IMR-90 (cell line): ENCODE data around the gene STOM. TPM values are rescaled to one million over a fixed set of nuclear protein-coding genes. Genes with fewer than 3 reads are reported as not detected.

ENCODE experiments used
- ATAC-seq: fragments of 200-7000 bp; cut with Tn5 transposase; 2 replicates; pipeline ENCODE4 v1.9.1; 2020; ENCODE audit warnings: low read depth, mild to moderate bottlenecking, moderate library complexity
- BruUV-seq: library from RNA; stranded (reverse); fragments of 400-500 nt; replicated peaks from 2 replicates; lab custom pipeline; 2021; lab: Mats Ljungman, UMichigan
- CTCF ChIA-PET: fragments of 300-600 bp; formaldehyde crosslinking; extraction: SDS; loops from one replicate; lab custom pipeline; 2021; ENCODE audit warnings: antibody characterized with exemption; lab: Yijun Ruan, JAX
- POLR2A ChIA-PET: fragments of 300-600 bp; sonication (Branson Sonifier 250); formaldehyde crosslinking; loops from one replicate; lab custom pipeline; 2022; ENCODE audit warnings: antibody characterized with exemption; ENCODE audit not compliant: unreplicated experiment; lab: Charles Lee
- DNase-seq: peaks from one replicate; pipeline ENCODE4 v3.0.0; 2013
- H2AFZ ChIP-seq: replicated peaks from 2 replicates; pipeline ENCODE3; 2013; ENCODE audit warnings: low read length, mild to moderate bottlenecking; ENCODE audit not compliant: poor library complexity
- H2AK5ac ChIP-seq: 2 replicates; pipeline ENCODE4 v1.6.1; 2013; ENCODE audit warnings: low read depth, low read length, inconsistent platforms
- H2AK9ac ChIP-seq: replicated peaks from 2 replicates; pipeline ENCODE3; 2013; ENCODE audit warnings: mild to moderate bottlenecking, low read depth, low read length, moderate library complexity; ENCODE audit not compliant: poor library complexity
- H2BK120ac ChIP-seq: 2 replicates; pipeline ENCODE4 v1.6.1; 2013; ENCODE audit warnings: low read depth, low read length, inconsistent platforms
- H2BK15ac ChIP-seq: 3 replicates; pipeline ENCODE4 v1.6.1; 2013; ENCODE audit warnings: low read depth, low read length, inconsistent platforms
- H2BK20ac ChIP-seq: 2 replicates; pipeline ENCODE4 v1.6.1; 2013; ENCODE audit warnings: low read depth, mild to moderate bottlenecking, inconsistent platforms, low read length, moderate library complexity
- H2BK5ac ChIP-seq: 2 replicates; pipeline ENCODE4 v1.6.1; 2013; ENCODE audit warnings: mild to moderate bottlenecking, low read depth, low read length, inconsistent platforms; ENCODE audit not compliant: poor library complexity, severe bottlenecking
- H3K14ac ChIP-seq: replicated peaks from 2 replicates; pipeline ENCODE4 v1.6.1; 2013; ENCODE audit warnings: low read depth, low read length, inconsistent platforms
- H3K18ac ChIP-seq: 2 replicates; pipeline ENCODE4 v1.6.1; 2013; ENCODE audit warnings: low read depth, low read length, control low read depth
- H3K23ac ChIP-seq: 2 replicates; pipeline ENCODE4 v1.6.1; 2013; ENCODE audit warnings: low read depth, low read length, inconsistent platforms
- H3K27ac ChIP-seq: 2 replicates; pipeline ENCODE4 v1.5.1; 2013; ENCODE audit warnings: mild to moderate bottlenecking, control low read depth, low read length; ENCODE audit not compliant: insufficient read depth
- H3K27me3 ChIP-seq: 2 replicates; pipeline ENCODE4 v1.6.1; 2013; ENCODE audit warnings: low read length; ENCODE audit not compliant: control insufficient read depth, insufficient read depth
- H3K36me3 ChIP-seq: 2 replicates; pipeline ENCODE4 v1.6.1; 2013; ENCODE audit warnings: low read length, mixed read lengths; ENCODE audit not compliant: control insufficient read depth, insufficient read depth
- H3K4ac ChIP-seq: 2 replicates; pipeline ENCODE4 v1.6.1; 2013; ENCODE audit warnings: low read depth, low read length, inconsistent platforms
- H3K4me1 ChIP-seq: 2 replicates; pipeline ENCODE4 v1.6.1; 2013; ENCODE audit warnings: low read length, mixed read lengths; ENCODE audit not compliant: control insufficient read depth, insufficient read depth
- H3K4me2 ChIP-seq: 2 replicates; pipeline ENCODE4 v1.6.1; 2013; ENCODE audit warnings: low read depth, mild to moderate bottlenecking, control low read depth, low read length, moderate library complexity
- H3K4me3 ChIP-seq: 2 replicates; pipeline ENCODE4 v1.5.1; 2013; ENCODE audit warnings: low read depth, mild to moderate bottlenecking, control low read depth, low read length, moderate library complexity; ENCODE audit not compliant: insufficient read depth
- H3K56ac ChIP-seq: 2 replicates; pipeline ENCODE4 v1.6.1; 2013; ENCODE audit warnings: low read length, inconsistent platforms; ENCODE audit not compliant: insufficient read depth; ENCODE audit errors: extremely low read depth
- H3K79me1 ChIP-seq, 2 experiments: 2 replicates each; pipeline ENCODE4 v1.6.1; 2013; ENCODE audit warnings: low read length in 2 of 2, inconsistent platforms in 1 of 2, low read depth in 1 of 2
- H3K9ac ChIP-seq: 2 replicates; pipeline ENCODE4 v1.6.1; 2013; ENCODE audit warnings: low read depth, low read length, control low read depth
- H3K9me1 ChIP-seq: 2 replicates; pipeline ENCODE4 v1.6.1; 2013; ENCODE audit warnings: low read length, inconsistent platforms; ENCODE audit not compliant: insufficient read depth
- H3K9me3 ChIP-seq: 2 replicates; pipeline ENCODE4 v1.6.1; 2013; ENCODE audit warnings: low read length; ENCODE audit not compliant: control insufficient read depth, insufficient read depth
- H4K20me1 ChIP-seq: 2 replicates; pipeline ENCODE4 v1.6.1; 2013; ENCODE audit warnings: low read length, inconsistent platforms; ENCODE audit not compliant: insufficient read depth
- H4K5ac ChIP-seq: 2 replicates; pipeline ENCODE4 v1.6.1; 2013; ENCODE audit warnings: mild to moderate bottlenecking, low read depth, low read length, control low read depth
- H4K8ac ChIP-seq, 2 experiments: 2 replicates each; pipeline ENCODE4 v1.6.1; 2013; ENCODE audit warnings: low read depth in 2 of 2, low read length in 2 of 2, control low read depth in 1 of 2, inconsistent platforms in 1 of 2
- H4K91ac ChIP-seq: 2 replicates; pipeline ENCODE4 v1.6.1; 2013; ENCODE audit warnings: low read depth, low read length, inconsistent platforms; ENCODE audit not compliant: insufficient read depth
- BHLHE40 ChIP-seq: fragments of 150-350 bp; IDR thresholded peaks from 2 replicates; pipeline ENCODE4 v1.6.1; 2016; ENCODE audit warnings: mild to moderate bottlenecking, low read depth, low read length
- CEBPB ChIP-seq: IDR thresholded peaks from 2 replicates; pipeline ENCODE4 v1.6.1; 2012; ENCODE audit warnings: low read depth, low read length, improper control_type of control experiment
- CHD1 ChIP-seq: IDR thresholded peaks from 2 replicates; pipeline ENCODE4 v1.6.1; 2012; ENCODE audit warnings: low read depth, low read length, improper control_type of control experiment
- FOS ChIP-seq: fragments of 150-350 bp; IDR thresholded peaks from 2 replicates; pipeline ENCODE4 v1.6.1; 2016; ENCODE audit warnings: low read depth, low read length
- MAFK ChIP-seq: IDR thresholded peaks from 2 replicates; pipeline ENCODE4 v1.6.1; 2012; ENCODE audit warnings: low read depth, low read length, improper control_type of control experiment
- MAZ ChIP-seq: IDR thresholded peaks from 2 replicates; pipeline ENCODE4 v1.6.1; 2012; ENCODE audit warnings: low read depth, mild to moderate bottlenecking, low read length, improper control_type of control experiment, moderate library complexity, borderline replicate concordance
- MXI1 ChIP-seq: IDR thresholded peaks from 2 replicates; pipeline ENCODE4 v1.6.1; 2012; ENCODE audit warnings: low read depth, mild to moderate bottlenecking, low read length, moderate library complexity, borderline replicate concordance
- NFE2L2 ChIP-seq: fragments of 150-350 bp; IDR thresholded peaks from 2 replicates; pipeline ENCODE4 v1.6.1; 2016; ENCODE audit warnings: low read depth, mild to moderate bottlenecking, low read length
- POLR2A ChIP-seq: IDR thresholded peaks from 2 replicates; pipeline ENCODE4 v1.6.1; 2012; ENCODE audit warnings: mild to moderate bottlenecking, low read depth, low read length
- RAD21 ChIP-seq: IDR thresholded peaks from 2 replicates; pipeline ENCODE4 v1.6.1; 2012; ENCODE audit warnings: low read length, improper control_type of control experiment
- RCOR1 ChIP-seq: IDR thresholded peaks from 2 replicates; pipeline ENCODE4 v1.6.1; 2012; ENCODE audit warnings: mild to moderate bottlenecking, low read length, improper control_type of control experiment; ENCODE audit not compliant: insufficient replicate concordance
- RFX5 ChIP-seq: IDR thresholded peaks from 2 replicates; pipeline ENCODE4 v1.8.0; 2012; ENCODE audit warnings: low read depth, mild to moderate bottlenecking, low read length, moderate library complexity
- SMC3 ChIP-seq: fragments of 150-350 bp; IDR thresholded peaks from 2 replicates; pipeline ENCODE4 v1.6.1; 2016; ENCODE audit warnings: low read depth, mild to moderate bottlenecking, antibody characterized with exemption, low read length, moderate library complexity
- WGBS, 2 experiments: methylation state at CpG; one replicate each; pipeline versions ENCODE4 v1.1.5 to v1.1.7; 2013; ENCODE audit warnings: missing lambda C conversion rate in 2 of 2; ENCODE audit not compliant: insufficient read length in 1 of 2; ENCODE audit errors: extremely low coverage in 2 of 2; 5-methylcytosine and 5-hydroxymethylcytosine counted together
- dilution Hi-C: fragments of 300-500 bp; cut with HindIII; formaldehyde crosslinking; loops from one replicate; pipeline ENCODE4 v1.14.3; 2018; ENCODE audit warnings: low sequenced_read_pairs; ENCODE audit not compliant: unreplicated experiment
- in situ Hi-C: fragments of 300-500 bp; cut with MboI; formaldehyde crosslinking; loops from 3 replicates; pipeline ENCODE4 v1.14.3; 2019; ENCODE audit warnings: low sequenced_read_pairs, inconsistent platforms, mixed read lengths
- intact Hi-C: fragments of 100-400 bp; cut with micrococcal nuclease; formaldehyde crosslinking; loops from 2 replicates; pipeline ENCODE4 v1.10.0; 2022
- polyA plus RNA-seq, 3 experiments: library from polyadenylated mRNA; depleted of rRNA; stranded (reverse); fragments of >200 nt; gene quantifications; 2 replicates each; pipeline ENCODE4 v1.2.3, GENCODE V29; 2012; ENCODE audit warnings: low replicate concordance in 1 of 3
- total RNA-seq: library from RNA; depleted of rRNA; stranded (reverse); fragments of >200 nt; gene quantifications from 2 replicates; pipeline ENCODE4 v1.2.3, GENCODE V29; 2012
- TF ChIP-seq, protein P1 (sequence below): fragments of 150-350 bp; IDR thresholded peaks from 2 replicates; pipeline ENCODE4 v1.6.1; 2016; ENCODE audit warnings: low read depth, mild to moderate bottlenecking, low read length, moderate library complexity, borderline replicate concordance
- TF ChIP-seq, protein P2 (sequence below): fragments of 150-350 bp; IDR thresholded peaks from 2 replicates; pipeline ENCODE4 v1.6.1; 2017; ENCODE audit warnings: mild to moderate bottlenecking, antibody characterized with exemption, low read length, low read depth
- TF ChIP-seq, protein P3 (sequence below): conservative IDR thresholded peaks from 2 replicates; pipeline ENCODE4 v1.5.1; 2012; ENCODE audit warnings: mild to moderate bottlenecking, low read depth, low read length, improper control_type of control experiment

STOM gene
- total and polyA plus RNA-seq, 2 of the 4 experiments (the other 2 are of a cell fraction), result 78.4 to 84.8 TPM

- no peak overlapping the region for H2AFZ ChIP-seq
- no peak overlapping the region for H4K91ac ChIP-seq
- dilution Hi-C loops (no loop called here), intact Hi-C loops (no loop called here), in situ Hi-C loops (no loop called here)
- H3K27me3 ChIP-seq, result no peaks in the 10 kb centered on the region
- H3K9me3 ChIP-seq, result no peaks in the 10 kb centered on the region
- H3K79me1 ChIP-seq, result peaks cover 0 to 10% of the 10 kb centered on the region in 2 experiments; a peak in 1 of 4 replicates
- BruUV-seq, result no TSS peak
- no peaks in the 10 kb centered on the region for H3K4me1 ChIP-seq
- CTCF ChIA-PET, result no interaction called here
- ATAC-seq (no peak), DNase-seq (no peak)
- no peak overlapping the region for H3K4ac ChIP-seq
- no peak overlapping the region for H2AK5ac ChIP-seq
- H4K5ac ChIP-seq, result no peak overlapping the region
- H3K56ac ChIP-seq, result no peak overlapping the region
- H3K4me2 ChIP-seq, result no peak overlapping the region
- no peak overlapping the region for H3K4me3 ChIP-seq
- H3K27ac ChIP-seq, result no peak overlapping the region
- peak overlapping the region; percentile 29 for H2AK9ac ChIP-seq
- H3K14ac ChIP-seq, result no peak overlapping the region
- H3K36me3 ChIP-seq, result peaks cover 70% of the 10 kb centered on the region
- no peak for TF ChIP-seq MAZ
- TF ChIP-seq FOS, result no peak
- no peak for TF ChIP-seq RAD21
- TF ChIP-seq RCOR1, result no peak
- TF ChIP-seq, protein P1, sequence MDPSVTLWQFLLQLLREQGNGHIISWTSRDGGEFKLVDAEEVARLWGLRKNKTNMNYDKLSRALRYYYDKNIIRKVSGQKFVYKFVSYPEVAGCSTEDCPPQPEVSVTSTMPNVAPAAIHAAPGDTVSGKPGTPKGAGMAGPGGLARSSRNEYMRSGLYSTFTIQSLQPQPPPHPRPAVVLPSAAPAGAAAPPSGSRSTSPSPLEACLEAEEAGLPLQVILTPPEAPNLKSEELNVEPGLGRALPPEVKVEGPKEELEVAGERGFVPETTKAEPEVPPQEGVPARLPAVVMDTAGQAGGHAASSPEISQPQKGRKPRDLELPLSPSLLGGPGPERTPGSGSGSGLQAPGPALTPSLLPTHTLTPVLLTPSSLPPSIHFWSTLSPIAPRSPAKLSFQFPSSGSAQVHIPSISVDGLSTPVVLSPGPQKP, result no peak
- no peak for TF ChIP-seq CHD1
- no peak for TF ChIP-seq MAFK
- no peak for TF ChIP-seq NFE2L2
- TF ChIP-seq POLR2A, result no peak
- TF ChIP-seq, protein P2, sequence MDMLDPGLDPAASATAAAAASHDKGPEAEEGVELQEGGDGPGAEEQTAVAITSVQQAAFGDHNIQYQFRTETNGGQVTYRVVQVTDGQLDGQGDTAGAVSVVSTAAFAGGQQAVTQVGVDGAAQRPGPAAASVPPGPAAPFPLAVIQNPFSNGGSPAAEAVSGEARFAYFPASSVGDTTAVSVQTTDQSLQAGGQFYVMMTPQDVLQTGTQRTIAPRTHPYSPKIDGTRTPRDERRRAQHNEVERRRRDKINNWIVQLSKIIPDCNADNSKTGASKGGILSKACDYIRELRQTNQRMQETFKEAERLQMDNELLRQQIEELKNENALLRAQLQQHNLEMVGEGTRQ, result no peak
- TF ChIP-seq, protein P3, sequence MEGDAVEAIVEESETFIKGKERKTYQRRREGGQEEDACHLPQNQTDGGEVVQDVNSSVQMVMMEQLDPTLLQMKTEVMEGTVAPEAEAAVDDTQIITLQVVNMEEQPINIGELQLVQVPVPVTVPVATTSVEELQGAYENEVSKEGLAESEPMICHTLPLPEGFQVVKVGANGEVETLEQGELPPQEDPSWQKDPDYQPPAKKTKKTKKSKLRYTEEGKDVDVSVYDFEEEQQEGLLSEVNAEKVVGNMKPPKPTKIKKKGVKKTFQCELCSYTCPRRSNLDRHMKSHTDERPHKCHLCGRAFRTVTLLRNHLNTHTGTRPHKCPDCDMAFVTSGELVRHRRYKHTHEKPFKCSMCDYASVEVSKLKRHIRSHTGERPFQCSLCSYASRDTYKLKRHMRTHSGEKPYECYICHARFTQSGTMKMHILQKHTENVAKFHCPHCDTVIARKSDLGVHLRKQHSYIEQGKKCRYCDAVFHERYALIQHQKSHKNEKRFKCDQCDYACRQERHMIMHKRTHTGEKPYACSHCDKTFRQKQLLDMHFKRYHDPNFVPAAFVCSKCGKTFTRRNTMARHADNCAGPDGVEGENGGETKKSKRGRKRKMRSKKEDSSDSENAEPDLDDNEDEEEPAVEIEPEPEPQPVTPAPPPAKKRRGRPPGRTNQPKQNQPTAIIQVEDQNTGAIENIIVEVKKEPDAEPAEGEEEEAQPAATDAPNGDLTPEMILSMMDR, result no peak
- TF ChIP-seq MXI1, result no peak
- no peak for TF ChIP-seq BHLHE40
- TF ChIP-seq RFX5, result no peak
- no peak for TF ChIP-seq CEBPB
- no peak for TF ChIP-seq SMC3
- no peak overlapping the region for H3K9ac ChIP-seq
- POLR2A ChIA-PET, result no interaction called here
- no peak overlapping the region for H2BK20ac ChIP-seq
- H4K20me1 ChIP-seq, result no peaks in the 10 kb centered on the region; the same call in 1 of the 2 replicates
- H3K18ac ChIP-seq, result no peak overlapping the region
- no peak overlapping the region for H4K8ac ChIP-seq
- H2BK120ac ChIP-seq, result no peak overlapping the region
- 100% methylated on average over 2 of the region's 10 CpGs; no CpG with 5 or more reads in 1 of the 2 experiments for WGBS, 2 experiments
- no peak overlapping the region for H2BK5ac ChIP-seq
- H3K9me1 ChIP-seq, result no peaks in the 10 kb centered on the region; the same call in 1 of the 2 replicates
- H2BK15ac ChIP-seq, result no peak overlapping the region
- H3K23ac ChIP-seq, result no peak overlapping the region
Observed at GRCh38 chr9:121313458-121314152, 56.4 kb downstream of the STOM start.
